Erythroblast (primary cell): ENCODE data around the gene SFTA2.

Experiments used
- DNase-seq, 2 experiments: peaks; one replicate each; lab custom pipeline; 2025; lab: John Stamatoyannopoulos, UW
- GATA1 ChIP-seq: IDR thresholded peaks from 2 replicates; pipeline ENCODE4 v1.6.1; 2011; ENCODE audit warnings: low read depth, mild to moderate bottlenecking, control low read depth, low read length, moderate library complexity
- POLR2A ChIP-seq: IDR thresholded peaks from 2 replicates; pipeline ENCODE4 v1.6.1; 2011; ENCODE audit warnings: mild to moderate bottlenecking, low read length

The SFTA2 gene

GRCh38 chr6:30885999-30886896 lies 45.7 kb downstream of the SFTA2 start:
- DNase-seq, result peak in 1 of 2 experiments; percentile 17
- no peak for TF ChIP-seq GATA1

GRCh38 chr6:30885481-30885998 lies 46.4 kb downstream of the SFTA2 start:
- DNase-seq, result no peak
- TF ChIP-seq GATA1 (no peak), POLR2A (no peak)

DNA sequence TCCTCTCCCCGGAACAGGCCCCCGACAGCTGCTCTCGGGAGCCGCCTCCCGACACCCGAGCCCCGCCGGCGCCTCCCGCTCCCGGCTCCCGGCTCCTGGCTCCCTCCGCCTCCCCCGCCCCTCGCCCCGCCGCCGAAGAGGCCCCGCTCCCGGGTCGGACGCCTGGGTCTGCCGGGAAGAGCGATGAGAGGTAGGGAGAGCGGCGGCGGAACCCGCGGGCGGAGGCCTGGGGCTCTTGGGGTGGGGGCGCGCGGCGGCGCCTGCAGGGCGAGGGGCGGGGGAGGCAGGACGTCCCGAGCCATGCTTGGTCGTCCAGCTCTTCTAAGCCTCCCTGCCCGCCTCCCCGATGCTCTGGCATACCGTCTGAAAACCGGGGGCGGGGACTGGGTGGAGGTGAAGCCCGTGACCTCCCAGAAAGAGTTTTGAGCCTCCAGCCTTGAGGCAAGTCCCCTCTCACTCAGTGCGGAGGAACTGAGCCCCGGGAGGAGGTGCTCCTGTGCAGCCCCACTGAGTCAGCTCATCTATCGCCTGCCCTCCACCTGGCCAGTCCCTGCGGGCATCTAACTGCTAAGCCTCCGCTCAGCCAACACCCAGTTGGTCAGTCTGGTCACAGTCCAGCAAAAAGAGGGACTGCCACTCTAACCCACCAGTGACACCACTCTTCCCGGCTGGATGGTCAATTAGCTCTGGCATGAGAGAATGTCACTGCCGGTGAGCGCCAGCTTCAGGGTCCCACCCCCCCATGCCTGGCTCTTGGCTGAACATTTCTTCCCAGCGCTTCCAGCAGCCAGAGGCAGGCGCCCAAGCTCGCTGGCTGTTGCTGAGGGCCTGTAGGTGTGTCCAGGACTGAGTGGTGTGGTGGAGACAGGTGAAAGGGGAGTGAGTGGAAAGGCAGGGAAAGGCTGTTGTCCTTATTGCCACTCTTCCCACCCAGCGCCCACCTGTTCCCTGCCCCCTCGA lies 47.2 kb downstream of the SFTA2 start:
- TF ChIP-seq POLR2A, result no peak
- no peak for TF ChIP-seq GATA1
- DNase-seq, result peak; percentile 27 to 29

DNA sequence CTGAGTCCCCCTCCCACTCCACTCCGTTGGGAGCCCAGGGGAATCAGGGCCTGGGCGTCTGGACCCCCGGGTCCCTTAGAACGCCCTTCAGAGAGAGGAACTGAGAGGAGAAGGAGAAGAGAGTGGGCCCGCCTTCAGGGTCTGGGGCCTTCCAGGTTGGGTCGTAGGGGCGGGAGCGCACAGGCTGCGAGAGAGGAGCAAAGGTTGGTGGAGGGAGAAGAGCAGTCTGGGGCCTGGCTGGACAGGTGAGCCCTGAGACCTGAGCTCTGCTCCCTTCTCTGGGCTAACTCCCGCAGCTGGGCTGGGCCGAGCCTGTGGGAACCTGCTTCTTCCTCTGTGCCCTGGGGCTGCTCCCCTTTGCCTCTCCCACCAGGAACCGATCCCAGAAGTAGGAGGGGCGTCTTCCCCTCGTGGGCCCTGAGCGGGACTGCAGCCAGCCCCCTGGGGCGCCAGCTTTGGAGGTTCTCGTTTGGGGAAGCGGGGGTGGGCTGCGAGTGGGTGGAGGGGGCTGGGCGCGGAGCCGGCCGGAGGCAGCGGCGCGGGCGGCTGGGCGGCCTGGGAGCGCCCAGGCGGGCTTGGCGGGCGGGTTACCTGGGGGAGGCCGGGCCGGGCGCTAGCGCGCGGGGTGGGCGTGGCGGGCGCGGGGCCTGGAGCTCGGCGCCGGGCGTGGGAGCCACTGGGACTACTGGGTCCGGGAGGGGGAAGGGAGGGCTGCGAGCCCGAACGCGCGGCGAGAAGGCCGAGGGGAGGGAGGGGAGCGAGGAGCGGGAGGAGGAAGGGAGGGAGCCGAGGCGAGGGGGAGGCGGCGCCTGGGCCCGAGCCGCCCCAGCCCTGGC lies 48.1 kb downstream of the SFTA2 start, which contains the start of gene DDR1:
Gene DDR1 (plus strand): TSS at position 835 of the 836 bp plus-strand sequence. CDS start 4,211 bp downstream, outside the sequence.
- TF ChIP-seq GATA1 (no peak), POLR2A (no peak)
- peak; percentile 20 to 41 for DNase-seq

GRCh38 chr6:30882759-30883684 lies 48.9 kb downstream of the SFTA2 start:
- no peak for DNase-seq
- TF ChIP-seq POLR2A (no peak), GATA1 (no peak)

DNA sequence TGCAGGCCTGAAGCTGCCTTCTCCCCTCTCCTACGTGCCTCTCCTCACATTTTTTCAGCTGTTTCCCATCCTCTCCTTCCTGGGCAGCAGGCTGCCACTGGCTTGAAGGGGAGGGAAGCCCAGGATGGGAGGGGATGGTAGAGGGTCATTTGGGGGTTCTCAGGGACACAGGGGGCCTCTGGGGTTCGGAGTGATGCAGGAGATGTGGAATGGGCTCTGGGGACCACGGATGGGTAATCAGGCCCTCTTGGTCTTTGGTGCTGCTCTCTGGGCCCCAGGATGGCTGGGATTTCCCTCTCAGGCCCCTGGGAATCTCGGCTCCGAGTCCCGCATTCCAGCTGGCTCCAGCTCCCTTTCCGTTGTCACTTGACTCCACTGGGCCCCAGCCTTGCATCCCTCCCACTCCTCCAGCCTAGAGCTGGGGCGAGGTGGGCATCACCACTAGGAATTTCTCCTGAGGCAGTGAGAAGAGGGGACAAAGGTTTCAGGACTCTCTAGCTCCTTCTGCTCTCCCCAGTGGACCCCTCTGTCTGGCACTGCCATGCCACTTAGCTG lies 49.7 kb downstream of the SFTA2 start:
- TF ChIP-seq GATA1 (no peak), POLR2A (no peak)
- no peak for DNase-seq

DNA sequence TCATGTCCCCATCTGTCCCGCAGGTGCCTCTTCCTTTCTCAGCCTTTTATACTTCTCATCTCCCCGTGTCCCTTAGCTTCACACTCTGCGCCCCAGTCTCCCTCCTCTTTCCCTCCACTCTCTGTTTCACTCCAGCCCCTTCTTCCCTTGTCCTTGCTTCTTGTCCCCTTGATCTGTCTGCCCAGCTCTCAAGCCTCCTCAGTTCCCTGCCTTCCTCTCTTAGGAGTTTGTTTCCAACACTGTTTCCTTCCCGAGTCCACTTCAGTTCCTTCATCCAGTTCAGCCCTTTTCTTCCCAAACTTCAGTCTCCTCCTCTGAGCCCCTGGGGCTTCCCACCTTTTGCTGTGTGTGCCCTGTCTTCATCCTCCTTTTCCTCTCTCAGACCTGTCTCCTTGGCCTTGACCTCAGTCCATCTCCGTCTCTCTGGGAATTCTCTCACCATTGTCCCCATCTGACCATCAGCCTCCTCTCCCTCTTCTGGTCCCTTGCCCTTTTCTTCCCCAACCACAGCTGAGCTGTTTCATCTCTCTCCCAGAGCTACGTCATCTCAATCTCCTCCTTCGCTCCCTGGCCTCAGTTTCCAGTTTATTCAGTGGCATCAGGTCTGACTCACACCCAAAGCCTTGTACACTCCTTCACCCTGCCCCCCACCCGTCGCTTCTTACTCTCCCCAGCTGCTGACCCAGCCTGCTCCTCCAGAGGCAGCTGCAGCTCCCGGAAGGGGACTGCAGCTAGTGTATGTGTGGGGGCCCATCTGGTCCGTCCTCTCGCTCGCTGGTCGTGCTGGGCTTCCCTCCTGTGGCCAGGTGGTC lies 50.4 kb downstream of the SFTA2 start:
- TF ChIP-seq POLR2A (no peak), GATA1 (no peak)
- DNase-seq, result no peak
